ENCODE results near the gene KDSR. TPM values are rescaled to one million over a fixed set of nuclear protein-coding genes. Genes with fewer than 3 reads are reported as not detected.
A peak's percentile ranks its signal among the peaks of the same experiment; 100 is the strongest.

The KDSR gene
- total RNA-seq, 1 donor from 2014 or later, result 35.7 TPM

DNA sequence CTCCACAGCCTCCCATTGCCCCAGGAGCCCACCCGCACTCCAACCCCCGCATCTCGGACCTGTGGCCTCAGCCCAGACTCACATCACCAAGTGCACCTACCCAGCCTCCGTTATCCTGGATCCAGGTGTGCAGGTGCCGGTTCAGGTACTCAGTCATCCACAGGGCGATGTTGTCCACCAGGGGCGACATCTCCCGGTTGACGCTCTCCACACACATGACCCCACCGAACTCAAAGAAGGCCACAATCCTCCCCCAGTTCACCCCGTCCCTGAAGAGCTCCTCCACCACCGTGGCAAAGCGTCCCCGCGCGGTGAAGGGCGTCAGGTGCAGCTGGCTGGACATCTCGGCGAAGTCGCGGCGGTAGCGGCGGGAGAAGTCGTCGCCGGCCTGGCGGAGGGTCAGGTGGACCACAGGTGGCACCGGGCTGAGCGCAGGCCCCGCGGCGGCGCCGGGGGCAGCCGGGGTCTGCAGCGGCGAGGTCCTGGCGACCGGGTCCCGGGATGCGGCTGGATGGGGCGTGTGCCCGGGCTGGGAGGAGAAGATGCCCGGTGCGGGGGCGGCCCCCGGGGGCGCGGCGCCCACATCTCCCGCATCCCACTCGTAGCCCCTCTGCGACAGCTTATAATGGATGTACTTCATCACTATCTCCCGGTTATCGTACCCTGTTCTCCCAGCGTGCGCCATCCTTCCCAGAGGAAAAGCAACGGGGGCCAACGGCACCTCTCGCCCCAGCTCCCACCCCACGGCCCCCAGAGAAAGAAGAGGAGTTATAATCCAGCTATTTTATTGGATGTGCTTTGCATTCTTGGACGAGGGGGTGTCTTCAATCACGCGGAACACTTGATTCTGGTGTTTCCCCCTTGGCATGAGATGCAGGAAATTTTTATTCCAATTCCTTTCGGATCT, 48.8 kb downstream of the KDSR start:
- Mint-ChIP-seq H3K4me3 (peak overlapping the region; percentile 93), H3K27me3 (ENCODE audit: low read depth) (peaks cover 17% of the 10 kb centered on the region), H3K36me3 (ENCODE audit: low read depth) (peaks cover 3% of the 10 kb centered on the region), H3K4me1 (peaks cover 55% of the 10 kb centered on the region), H3K27ac (ENCODE audit: unreplicated experiment) (no peak overlapping the region), H3K9me3 (no peaks in the 10 kb centered on the region)
- TF ChIP-seq, protein P1, sequence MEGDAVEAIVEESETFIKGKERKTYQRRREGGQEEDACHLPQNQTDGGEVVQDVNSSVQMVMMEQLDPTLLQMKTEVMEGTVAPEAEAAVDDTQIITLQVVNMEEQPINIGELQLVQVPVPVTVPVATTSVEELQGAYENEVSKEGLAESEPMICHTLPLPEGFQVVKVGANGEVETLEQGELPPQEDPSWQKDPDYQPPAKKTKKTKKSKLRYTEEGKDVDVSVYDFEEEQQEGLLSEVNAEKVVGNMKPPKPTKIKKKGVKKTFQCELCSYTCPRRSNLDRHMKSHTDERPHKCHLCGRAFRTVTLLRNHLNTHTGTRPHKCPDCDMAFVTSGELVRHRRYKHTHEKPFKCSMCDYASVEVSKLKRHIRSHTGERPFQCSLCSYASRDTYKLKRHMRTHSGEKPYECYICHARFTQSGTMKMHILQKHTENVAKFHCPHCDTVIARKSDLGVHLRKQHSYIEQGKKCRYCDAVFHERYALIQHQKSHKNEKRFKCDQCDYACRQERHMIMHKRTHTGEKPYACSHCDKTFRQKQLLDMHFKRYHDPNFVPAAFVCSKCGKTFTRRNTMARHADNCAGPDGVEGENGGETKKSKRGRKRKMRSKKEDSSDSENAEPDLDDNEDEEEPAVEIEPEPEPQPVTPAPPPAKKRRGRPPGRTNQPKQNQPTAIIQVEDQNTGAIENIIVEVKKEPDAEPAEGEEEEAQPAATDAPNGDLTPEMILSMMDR (conservative IDR thresholded peaks at IDR 0.05), result peak; percentile 63
- DNase-seq (ENCODE audit: low read depth, low spot score), result peak; percentile 33

- peaks cover 51% of the 10 kb centered on the region for H3K4me1 Mint-ChIP-seq
- DNase-seq (ENCODE audit: low read depth, low spot score), result no peak
- no peaks in the 10 kb centered on the region for H3K9me3 Mint-ChIP-seq
- no peak overlapping the region for H3K27ac Mint-ChIP-seq (ENCODE audit: unreplicated experiment)
- H3K27me3 Mint-ChIP-seq (ENCODE audit: low read depth), result peaks cover 17% of the 10 kb centered on the region
- peaks cover 3% of the 10 kb centered on the region for H3K36me3 Mint-ChIP-seq (ENCODE audit: low read depth)
- H3K4me3 Mint-ChIP-seq, result peak overlapping the region; percentile 76
- TF ChIP-seq, protein P1 (conservative IDR thresholded peaks at IDR 0.05), result no peak
These were observed 49.5 kb downstream of the KDSR start for GRCh38 chr18:63317556-63317946.

DNA sequence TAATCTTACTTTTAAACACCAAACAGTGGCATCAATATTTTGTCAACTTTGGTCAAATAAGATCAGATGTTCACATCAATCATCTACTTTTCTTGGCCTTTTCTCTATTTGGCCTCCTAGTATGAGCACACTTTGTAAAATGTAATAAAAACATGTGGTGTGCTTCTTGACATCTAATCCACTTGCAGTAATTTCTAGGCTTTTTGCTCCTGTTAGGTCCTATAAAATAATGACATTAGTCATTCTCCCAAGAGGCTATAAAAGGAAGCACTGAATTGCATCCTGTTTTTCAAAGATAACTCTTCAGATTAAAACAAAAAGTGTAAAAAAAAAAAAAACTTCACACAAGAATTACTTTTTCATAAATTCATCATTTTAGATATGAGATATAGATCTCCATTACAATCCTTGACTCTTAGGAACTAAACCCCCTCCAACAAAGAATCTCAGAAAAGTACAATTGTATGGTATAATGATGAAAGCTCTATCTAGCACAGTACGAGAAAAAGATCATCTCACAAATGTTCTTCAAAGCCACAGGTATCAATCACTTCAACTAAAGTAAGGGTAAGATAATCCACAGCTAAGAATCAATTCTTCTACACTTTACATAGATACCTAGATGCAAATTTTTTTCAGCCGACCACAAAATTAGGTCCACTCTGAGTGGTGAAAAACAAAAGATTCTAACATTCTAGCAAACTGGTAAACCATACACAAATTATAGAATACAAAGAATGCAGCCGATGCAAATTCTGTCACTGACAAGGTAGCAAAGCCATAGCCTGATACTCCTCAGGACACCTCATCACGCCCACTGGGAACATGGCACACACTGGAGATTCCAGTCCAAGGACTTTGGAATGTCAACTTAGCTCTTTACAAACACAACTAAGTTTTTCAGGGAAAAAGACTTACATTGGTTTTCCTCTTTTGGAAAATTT, 50.1 kb downstream of the KDSR start:
- TF ChIP-seq, protein P1 (conservative IDR thresholded peaks at IDR 0.05), result no peak
- Mint-ChIP-seq H3K4me1 (peaks cover 49% of the 10 kb centered on the region), H3K4me3 (peak overlapping the region; percentile 76), H3K27ac (ENCODE audit: unreplicated experiment) (no peak overlapping the region), H3K27me3 (ENCODE audit: low read depth) (peaks cover 17% of the 10 kb centered on the region), H3K36me3 (ENCODE audit: low read depth) (peaks cover 3% of the 10 kb centered on the region), H3K9me3 (no peaks in the 10 kb centered on the region)
- no peak for DNase-seq (ENCODE audit: low read depth, low spot score)

DNA sequence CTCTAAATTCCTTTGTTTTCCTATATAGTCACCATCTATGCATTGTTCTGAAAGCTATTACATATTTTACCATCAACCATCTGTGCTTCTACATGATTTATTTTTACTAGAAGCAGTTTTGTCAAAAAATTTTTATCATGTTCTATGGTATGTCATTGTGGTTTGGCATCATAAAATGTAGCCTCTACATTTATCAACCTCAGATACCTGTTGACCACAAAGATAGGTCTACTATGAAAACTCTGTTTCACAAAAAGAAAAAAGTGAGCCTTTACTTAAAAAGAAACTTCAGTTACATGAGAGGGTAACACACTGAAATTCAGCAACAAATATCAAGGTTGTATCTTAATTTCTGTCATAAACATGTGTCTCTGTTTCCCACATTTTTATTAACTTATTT, 51.1 kb downstream of the KDSR start:
- no peak overlapping the region for H3K27ac Mint-ChIP-seq (ENCODE audit: unreplicated experiment)
- peaks cover 44% of the 10 kb centered on the region for H3K4me1 Mint-ChIP-seq
- no peaks in the 10 kb centered on the region for H3K9me3 Mint-ChIP-seq
- no peak for DNase-seq (ENCODE audit: low read depth, low spot score)
- peaks cover 17% of the 10 kb centered on the region for H3K27me3 Mint-ChIP-seq (ENCODE audit: low read depth)
- TF ChIP-seq, protein P1 (conservative IDR thresholded peaks at IDR 0.05), result no peak
- no peak overlapping the region for H3K4me3 Mint-ChIP-seq
- H3K36me3 Mint-ChIP-seq (ENCODE audit: low read depth), result peaks cover 3% of the 10 kb centered on the region

DNA sequence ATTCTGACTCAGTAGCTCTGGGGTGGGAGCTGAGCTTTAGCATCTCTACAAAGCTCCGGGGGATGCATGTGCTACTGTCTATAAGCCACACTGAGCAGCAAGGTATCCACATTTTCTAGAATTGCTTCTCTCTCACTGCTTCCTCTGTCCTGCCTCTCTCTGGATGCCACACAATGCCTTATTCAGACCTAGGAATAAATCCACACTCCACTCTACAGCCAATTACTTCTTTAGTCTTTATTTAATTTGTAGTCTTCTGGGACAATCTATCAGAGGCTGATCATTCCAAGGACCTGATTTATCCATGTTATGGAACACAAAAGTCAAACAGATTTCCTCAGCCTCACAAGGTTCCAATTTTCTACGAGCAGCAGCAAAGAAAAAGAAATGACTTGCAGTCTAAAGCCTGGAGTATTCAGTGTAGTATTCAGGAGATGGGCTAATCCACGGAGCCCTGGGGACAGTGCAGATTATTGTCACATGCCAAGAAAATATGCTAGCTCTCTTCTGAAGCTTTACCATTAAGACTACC, 51.8 kb downstream of the KDSR start:
- no peak overlapping the region for H3K27ac Mint-ChIP-seq (ENCODE audit: unreplicated experiment)
- DNase-seq (ENCODE audit: low read depth, low spot score), result no peak
- peaks cover 5% of the 10 kb centered on the region for H3K36me3 Mint-ChIP-seq (ENCODE audit: low read depth)
- H3K9me3 Mint-ChIP-seq, result no peaks in the 10 kb centered on the region
- H3K4me3 Mint-ChIP-seq, result peak overlapping the region; percentile 32
- peaks cover 43% of the 10 kb centered on the region for H3K4me1 Mint-ChIP-seq
- peaks cover 17% of the 10 kb centered on the region for H3K27me3 Mint-ChIP-seq (ENCODE audit: low read depth)
- TF ChIP-seq, protein P1 (conservative IDR thresholded peaks at IDR 0.05), result no peak
